Measurements from ENCODE around the gene TAAR8.
"Not testable (repeated sequence)": the region's sequence is repeated elsewhere in the genome, so short reads cannot be mapped to it uniquely, and the experiment has no call there.

Gene TAAR8, protein sequence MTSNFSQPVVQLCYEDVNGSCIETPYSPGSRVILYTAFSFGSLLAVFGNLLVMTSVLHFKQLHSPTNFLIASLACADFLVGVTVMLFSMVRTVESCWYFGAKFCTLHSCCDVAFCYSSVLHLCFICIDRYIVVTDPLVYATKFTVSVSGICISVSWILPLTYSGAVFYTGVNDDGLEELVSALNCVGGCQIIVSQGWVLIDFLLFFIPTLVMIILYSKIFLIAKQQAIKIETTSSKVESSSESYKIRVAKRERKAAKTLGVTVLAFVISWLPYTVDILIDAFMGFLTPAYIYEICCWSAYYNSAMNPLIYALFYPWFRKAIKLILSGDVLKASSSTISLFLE
- total RNA-seq = 0 reads per million in 4 donors

DNA sequence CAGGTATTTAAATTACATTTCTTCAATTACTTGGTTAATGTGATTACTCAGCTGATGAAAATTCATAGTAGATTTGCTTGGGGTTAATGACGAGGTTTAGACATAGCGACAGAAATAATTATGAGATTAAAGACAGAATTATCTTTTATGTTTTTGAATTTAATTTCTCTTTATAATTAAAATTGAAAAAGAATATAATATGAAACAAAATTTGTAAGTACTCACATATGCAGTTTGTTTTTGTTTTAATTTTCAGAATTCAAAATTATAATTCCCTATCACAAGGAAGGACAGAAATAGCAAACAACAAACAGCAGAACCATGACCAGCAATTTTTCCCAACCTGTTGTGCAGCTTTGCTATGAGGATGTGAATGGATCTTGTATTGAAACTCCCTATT, at the start of gene TAAR8:
TSS of gene TAAR8 (plus strand) at position 301 of the 400 bp plus-strand sequence. CDS start at position 322, 21 bp downstream.
- no peak for DNase-seq

- DNase-seq = no peak
Observed at GRCh38 chr6:132504757-132505156, 47.7 kb upstream of the TAAR8 start.

DNA sequence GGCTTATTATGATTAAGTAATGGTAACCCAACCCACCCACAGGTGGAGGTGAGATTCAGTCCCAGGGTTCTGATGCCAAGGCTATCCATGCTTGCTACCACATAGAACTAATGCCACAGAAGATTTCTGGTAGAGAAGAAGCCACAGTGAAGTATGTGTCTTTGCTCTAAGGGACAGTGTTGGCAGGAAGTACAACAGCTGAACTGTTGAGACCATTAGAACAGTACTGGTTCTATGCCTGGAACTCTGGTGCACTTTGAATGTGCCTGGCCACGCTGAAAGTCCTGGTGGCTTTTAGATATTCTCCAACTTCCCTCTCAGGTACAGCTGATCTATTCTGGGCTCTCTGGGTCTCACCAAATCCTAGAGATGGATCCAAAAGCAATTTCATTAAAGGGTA, 47.3 kb upstream of the TAAR8 start:
- no peak for DNase-seq

DNA sequence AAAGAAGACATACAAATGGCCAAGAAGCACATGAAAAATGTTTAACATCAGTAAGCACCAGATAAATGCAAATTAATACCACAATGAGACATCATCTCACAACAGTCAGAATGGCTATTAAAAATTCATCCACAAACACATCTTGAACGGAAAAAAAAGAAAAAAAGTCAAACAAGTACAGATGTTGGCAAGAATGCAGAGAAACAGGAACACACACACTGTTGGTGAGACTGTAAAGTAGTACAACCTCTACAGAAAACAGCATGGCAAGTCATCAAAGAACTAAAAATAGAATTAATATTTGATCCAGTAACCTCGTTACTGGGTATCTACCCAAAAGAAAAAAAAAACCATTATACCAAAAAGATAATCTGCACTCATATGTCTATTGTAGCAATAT, 46.0 kb upstream of the TAAR8 start:
- no peak for DNase-seq

- no peak for DNase-seq
Observed at GRCh38 chr6:132506869-132507808, 45.3 kb upstream of the TAAR8 start.

DNA sequence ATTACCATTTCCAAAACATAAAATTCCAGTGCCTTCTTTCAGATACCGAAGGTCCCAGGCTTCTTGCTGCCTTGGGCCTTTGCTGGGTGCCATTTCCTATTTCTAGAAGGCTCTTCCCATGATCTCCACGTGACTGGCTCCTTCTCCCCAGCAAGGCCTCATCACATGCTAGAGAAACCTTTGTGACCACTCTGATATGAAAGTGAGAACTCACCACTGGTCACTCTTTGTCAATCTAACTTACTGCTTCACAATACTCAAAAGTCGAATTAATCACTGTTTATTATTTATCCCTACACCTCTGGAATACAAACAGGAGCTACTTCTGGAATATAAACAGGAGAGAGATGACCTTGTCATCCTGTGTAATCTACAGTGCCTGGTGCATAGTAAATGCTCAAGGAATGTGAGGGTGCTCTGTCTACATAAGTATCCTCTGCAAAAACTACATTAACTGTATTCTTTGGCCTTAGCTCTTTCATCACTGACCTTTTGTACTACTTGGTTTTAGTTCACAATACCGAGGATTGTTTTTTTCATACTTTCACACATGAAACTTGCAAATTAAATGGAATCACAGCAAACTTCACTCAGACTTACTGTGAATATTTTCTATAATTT, 41.2 kb upstream of the TAAR8 start:
- no peak for DNase-seq

GRCh38 chr6:132511831-132512220, 40.6 kb upstream of the TAAR8 start:
- no peak for DNase-seq

DNA sequence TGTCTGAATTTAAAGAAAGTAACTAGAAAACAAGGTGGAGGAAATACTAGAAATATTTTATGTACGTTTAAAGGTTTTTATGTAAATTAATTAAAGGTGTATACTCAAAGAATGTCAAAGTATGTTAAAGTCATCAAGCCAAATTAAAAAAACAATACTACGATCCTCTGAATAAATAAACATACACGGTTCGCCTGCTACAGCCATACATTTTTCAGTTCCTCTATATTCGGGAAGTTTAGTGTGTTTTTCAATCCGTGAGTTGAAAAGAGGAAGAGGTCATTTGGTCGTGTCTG, 40.2 kb upstream of the TAAR8 start:
- no peak for DNase-seq

DNA sequence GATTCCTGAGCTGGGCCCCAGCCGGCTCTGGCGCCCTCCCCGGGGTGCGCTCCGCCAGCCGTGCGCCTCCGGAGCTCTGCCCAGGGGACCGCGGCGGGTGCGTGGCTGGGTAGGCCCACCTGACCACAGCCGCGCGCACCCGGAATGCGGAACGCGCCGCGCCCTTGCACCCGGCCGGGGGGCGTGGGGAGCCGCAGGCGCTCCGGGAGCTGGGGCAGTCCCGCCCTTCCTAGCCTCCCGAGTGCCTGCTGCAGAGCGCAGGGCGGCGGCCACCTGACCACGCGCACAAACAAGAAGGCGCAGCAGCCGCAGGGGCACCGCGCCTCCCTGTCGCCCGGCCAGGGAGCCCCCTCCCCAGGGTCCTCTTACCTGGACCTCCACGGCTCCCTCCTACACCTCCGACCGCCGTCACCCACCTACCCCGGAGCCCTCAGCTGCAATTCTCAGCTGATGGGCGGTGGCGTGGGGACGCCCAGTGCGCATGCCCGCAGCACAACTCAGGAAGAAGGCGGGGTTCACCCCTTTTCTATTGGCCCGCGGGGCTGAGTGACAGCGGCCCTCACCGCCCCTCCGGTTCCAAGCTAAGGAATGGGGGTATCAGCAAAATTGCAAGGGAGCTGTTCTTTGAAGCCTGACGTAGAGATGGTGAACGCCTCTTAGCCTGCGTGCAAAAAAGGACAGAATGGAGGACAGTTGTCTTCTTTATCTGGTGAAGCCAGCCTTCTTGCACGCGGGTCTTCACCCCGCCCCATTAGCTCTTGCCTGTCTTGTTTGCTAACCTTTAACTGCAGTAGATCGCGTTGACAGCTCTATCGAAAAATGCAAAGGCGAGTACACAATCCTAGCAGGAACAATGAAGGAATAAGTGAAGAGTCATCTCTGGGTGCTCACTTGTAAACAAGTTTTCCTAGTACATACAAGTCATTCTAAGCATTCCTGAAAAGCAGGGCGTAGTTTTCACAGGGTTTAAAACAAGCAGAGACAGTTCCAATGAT, 39.5 kb upstream of the TAAR8 start, which contains the start of gene STX7:
TSS of gene STX7 (minus strand) at position 479 of the 995 bp plus-strand sequence. CDS start 9,586 bp downstream, outside the sequence.
- DNase-seq = peak; percentile 71 to 87 (median 77)

DNA sequence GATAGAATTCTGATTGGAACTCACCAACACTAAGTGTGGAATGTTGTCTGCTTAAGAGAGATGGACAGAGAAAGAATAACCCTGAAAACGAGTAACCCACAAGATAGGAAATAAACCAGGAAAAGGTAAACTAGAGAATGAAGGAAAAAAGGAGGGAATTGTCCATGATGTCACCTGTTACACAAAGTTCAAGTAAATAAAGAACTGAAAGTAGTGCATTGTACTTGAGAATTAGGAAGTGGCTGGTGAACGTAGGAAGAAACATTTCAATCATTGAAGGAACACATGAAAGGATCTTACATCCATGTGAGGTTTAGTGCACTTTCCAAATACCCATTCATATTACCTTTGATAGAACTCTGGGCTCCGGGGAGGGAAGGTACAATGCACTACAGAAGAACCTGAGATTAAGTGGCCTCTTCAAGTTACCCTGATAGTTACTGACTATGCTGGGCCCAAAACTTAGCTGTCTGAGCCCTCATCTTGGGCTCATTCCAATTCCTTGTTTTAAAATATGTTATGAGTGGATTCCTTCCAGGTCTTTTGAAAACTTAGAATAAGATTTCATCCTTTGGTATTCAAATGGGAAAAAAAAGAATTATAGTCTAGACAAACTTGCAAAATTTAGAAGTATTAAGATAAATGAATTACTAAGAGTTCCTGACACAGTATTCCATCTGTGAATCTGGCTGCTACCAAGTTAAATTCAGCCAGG, 38.5 kb upstream of the TAAR8 start:
- DNase-seq = no peak

DNA sequence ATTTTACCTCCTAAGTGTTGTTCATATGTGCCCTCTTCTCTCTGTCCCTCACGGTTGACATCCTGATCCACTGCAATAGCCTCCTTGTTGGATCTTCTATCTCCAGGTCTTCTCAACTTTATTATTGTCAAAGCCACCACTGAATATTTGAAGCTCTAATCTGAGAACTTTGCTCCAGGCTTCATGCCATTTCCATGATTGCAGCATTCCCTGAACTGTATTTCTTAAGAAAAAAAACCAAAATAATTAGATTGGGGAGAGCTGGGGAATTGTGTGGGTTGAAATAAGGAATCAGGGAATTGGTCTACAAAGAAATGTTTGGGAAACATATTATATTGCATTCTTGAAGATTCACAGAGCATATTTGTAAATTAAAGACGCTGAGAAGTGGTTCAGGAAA, 37.1 kb upstream of the TAAR8 start:
- no peak for DNase-seq

DNA sequence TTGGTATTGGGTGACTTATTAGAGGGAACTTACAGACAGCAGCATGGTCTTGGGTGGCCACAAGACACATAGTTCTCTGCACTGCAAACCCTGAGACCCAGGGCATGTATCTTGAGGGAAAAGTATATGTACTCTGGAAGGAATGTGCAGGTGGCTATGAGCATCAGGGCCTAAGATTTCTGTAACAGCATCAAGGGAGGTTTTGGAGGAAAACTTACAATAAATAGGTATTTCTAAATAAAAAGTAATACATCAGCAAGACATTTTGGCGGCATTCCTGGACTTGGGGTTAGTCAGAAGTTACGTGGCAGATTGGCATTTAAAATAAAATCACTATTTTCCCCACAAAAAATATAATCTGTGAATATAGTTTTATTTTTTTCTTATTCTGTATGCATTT, 31.5 kb upstream of the TAAR8 start:
- DNase-seq = no peak

GRCh38 chr6:132524646-132525045, 27.8 kb upstream of the TAAR8 start:
- no peak for DNase-seq

DNA sequence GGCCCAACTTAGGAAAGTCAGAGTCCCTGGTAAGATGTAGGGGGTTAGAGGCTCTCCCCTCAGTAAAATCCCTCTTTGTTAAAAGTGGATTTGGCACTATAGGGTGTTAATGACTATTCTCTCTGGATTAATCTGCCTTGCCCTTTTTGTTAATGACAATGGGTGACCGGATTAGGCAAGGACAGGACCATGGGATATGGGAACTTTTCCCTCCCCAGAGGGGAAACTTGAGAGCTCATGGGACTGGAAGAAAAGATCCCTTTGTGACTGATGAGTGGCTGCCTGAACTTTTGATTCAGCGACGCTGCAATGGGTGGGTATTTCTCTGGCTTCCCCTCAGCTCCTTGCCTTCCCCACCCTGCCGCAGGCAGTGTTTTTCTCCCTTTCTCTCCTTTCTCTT, 26.6 kb upstream of the TAAR8 start:
- no peak for DNase-seq

GRCh38 chr6:132526461-132526860, 26.0 kb upstream of the TAAR8 start:
- DNase-seq = no peak

DNA sequence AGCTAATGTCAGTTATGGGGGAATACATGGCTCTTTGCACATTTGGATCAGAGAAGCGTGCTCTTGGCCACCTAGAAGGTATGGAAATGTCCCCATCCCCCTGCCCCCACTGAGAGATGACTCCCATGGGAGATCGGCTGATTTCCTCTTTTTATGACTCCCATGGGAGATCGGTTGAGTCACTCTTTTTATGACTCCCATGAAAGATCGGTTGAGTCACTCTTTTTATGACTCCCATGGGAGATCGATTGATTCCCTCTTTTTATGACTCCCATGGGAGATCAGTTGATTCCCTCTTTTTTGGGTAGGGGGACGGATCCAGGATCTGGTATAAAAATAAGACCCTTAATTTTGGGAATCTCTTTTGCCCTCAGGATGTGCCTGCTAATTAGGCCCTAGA, 24.7 kb upstream of the TAAR8 start:
- DNase-seq = no peak

DNA sequence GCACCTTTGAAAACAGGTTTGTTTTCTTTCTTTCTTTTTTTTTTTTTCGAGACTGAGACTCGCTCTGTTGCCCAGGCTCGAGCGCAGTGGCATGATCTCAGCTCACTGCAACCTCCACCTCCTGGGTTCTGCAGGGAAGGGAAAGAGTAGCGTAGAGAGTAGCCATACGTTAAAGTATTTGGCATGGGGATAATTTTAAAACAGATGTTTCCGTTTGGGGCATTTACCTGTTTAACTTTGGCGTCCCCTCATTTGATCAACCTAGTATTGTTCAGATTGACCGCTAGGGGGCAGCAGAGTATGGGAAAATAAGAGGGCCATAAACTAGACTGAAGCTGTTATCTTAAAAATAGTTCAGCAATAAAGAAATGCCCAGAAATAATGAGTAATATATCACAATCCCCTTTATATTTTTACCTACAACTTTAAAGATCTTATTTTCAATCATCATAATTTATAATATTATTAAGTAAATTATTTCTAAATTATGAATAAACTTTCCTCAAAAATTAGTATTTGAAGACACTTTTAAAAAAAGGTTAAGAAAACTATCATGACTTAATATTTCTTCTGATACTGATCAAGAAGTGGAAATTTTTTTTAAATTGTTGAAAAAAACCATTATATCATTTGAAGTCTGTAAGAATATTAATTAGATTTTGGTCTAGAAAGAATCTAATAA, 22.0 kb upstream of the TAAR8 start:
- peak; percentile 21 to 72 (median 56) for DNase-seq

DNA sequence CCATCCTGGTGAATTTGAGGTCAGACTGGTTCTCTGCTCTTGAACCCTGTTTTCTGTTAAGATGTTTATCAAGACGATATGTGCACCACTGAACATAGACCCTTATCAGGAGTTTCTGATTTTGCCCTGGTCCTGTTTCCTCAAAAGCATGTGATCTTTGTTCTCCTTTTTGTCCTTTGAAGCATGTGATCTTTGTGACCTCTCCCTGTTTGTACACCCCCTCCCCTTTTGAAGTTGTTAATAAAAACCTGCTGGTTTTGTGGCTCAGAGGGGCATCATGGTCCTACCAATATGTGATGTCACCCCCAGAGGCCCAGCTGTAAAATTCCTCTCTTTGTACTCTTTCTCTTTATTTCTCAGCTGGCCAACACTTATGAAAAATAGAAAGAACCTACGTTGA, 17.9 kb upstream of the TAAR8 start:
- not testable (repeated sequence) for DNase-seq

DNA sequence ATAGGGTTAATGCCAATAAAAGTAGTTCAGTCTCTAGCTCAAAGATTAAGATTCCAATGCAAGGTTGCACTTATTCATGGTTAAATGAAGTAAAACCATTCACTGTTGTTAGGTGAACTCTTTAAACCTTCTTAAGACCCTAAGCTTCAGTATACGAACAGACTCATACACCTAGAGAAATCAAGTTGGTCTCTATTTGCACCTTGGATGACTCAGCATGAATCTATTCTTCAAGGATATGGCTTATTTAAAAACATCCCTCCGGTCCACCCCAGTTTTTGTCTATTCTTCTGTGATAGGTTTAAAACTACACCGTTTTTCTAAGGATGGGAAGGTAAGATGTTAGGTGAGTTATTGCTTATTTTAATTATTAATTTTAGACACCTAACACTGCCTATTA, 15.3 kb upstream of the TAAR8 start:
- DNase-seq = no peak

- no peak for DNase-seq
Observed at GRCh38 chr6:132537977-132538376, 14.5 kb upstream of the TAAR8 start, which contains the start of gene TAAR9. TAAR9 (plus strand) TSS chr6:132538277; CDS start chr6:132538290, 13 bp downstream.

GRCh38 chr6:132544826-132545225, 7.6 kb upstream of the TAAR8 start:
- no peak for DNase-seq

Data from T-helper 1 cell (primary cell).